Stimulated activated CD8-positive, alpha-beta memory T cell treated with anti-CD3 and anti-CD28 coated beads, Interleukin-7, amount 100 ng/mL, for 4 hours (primary cell): ENCODE data around the gene RNF11.

Experiments
- DNase-seq, 2 donors: peaks; one replicate each; pipeline ENCODE4 v3.0.0-alpha.2; 2020; ENCODE audit warnings: low read depth in 2 of 2

The RNF11 gene

DNA sequence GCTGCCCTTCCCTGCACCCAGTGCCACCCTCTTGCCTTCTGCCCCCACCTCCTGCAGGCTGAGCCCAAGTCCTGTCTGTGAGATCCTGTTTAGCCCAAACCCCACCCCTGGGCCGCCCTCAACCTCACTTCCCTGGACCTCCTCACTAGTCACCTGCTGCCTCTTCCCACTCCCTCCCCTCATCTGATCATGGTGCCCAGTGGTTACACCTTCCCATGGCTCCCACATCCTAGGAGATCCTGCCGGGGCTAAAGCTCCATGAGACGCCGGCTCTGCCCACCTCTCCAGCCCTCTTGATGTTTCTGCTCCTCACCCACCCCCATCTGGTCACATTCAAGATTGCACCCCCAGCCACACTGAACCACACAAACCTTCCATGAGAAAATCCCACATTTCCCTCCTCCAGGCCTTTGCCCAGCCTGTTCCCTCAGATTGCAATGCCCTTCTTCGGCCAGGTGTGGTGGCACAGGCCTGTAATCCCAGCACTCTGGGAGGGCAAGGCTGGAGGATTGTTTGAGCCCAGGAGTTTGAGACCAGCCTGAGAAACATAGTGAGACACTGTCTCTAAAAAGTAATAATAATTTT, 77.3 kb downstream of the RNF11 start:
- DNase-seq: no peak

DNA sequence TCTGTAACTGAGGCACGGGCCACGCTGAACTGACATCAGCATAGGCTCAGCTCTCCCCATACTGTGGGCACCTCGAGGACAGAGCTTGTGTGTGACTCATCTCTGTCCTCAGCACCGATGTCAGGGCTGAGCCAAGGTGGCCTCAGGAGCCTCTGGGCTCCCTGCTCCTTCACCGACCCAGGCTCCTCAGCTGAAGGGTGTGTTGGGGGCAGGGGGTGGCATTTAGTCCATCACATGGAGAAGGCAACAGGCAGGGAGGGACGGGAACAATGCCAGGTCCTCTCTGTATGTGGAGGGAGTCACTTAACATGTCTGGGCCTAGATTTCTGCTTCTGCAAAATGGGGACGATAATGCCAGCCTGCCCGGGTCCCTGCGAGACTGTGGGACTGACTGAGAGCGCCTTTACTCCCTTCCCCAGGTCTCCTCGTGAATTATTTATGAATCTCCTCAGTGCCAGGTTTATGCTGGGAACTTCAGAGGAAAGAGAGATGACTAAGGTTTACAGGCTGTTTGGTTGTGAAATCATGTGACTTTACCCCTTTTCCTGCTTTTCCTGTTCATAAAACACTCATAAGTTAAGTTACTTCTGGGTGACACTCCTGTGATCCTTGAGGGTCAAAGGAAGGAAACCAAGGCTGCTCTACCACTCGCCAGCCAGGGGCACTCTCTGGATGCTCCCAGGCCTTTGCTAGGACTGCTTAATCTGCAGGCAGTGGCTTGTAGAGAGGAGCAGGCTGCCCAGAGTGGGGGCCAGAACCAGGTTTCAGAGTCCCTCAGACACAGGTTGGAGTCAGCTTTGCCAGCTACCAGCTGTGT, 78.1 kb downstream of the RNF11 start:
- no peak for DNase-seq

DNA sequence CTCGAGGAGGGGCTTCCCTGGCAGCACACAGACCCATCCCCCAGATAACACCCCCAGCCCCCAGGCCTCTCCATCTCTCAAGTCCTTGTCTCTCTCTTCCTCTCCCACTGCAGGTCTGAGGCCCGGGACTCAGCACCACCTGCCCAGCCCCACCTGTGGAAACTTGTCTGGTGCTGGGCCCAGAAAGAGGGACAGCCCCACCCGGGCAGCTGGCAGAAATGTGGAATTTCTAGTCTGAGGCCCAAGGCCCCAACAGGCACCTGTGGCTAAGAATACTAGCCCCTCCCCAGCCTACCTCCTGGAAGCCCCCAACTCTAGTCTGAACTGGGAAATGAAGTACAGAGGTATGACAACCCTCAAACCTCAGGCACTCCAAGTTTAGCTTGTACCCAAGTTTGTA, 78.9 kb downstream of the RNF11 start:
- no peak for DNase-seq

DNA sequence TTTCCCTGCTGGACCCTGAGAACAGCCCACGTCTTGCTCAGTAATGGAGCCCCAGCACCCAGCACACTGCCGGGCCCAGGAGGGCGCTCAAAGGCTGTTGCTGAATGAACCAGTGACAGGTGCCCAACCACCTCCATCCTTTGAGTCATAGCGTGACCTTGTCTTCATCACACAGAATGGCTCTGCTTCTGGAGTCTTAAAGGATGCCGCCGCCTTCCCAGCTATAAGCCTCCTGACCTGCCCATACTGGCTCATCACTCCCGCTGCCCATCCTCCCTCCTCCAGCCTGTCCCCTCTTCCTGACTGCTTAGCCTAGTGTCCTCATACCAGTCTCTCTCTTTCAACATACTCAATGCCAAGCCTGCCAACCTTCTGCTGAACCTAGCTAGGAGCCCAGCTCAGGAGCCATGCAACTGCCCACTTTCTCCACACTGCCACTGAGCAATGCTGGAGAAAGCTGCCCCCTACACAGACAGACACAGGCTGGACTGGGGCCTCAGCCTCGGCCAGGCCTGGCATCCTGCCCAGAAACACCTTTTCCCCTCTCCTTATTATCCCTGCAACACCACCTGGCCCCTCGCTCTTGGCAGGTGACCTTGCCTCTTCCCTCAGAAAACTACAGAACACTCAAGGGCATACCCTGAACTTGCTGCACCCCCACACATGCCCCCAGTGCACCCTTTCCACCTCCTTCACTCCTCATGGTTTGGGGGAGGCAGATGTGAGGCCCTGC, 80.2 kb downstream of the RNF11 start:
- no peak for DNase-seq

DNA sequence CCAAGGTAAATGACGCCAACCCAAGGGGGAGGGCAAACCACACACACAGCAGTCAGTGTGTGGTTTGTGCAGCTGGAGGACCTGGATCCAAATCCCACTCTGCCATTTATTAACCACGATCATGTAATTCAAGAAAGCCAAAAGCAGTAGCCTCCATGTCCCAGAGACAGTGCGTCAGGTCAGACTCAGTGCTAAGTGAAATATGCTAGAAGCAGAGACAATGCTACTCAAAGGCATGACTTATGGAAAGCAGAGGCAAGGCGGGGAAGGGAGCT, 80.7 kb downstream of the RNF11 start:
- DNase-seq: no peak

DNA sequence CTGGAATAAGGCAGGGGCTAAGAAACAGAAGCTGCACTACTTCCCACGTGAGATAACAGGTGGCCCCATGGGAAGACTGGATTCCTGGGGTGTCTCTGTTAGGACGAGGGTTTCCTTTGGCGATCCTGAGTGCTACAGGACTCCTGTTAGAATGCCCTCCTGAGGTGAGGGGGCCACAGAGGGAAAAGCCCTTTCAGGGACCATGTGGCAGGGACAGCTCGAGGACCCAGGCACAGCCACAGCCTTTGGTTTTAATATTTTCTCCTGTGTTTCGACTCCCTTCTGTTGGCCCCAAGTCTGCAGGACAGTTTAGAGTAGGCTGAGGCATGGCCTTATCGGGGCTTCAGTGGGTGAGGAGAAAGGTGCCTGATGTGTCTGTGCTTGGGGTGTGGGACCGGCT, 81.7 kb downstream of the RNF11 start:
- no peak for DNase-seq

DNA sequence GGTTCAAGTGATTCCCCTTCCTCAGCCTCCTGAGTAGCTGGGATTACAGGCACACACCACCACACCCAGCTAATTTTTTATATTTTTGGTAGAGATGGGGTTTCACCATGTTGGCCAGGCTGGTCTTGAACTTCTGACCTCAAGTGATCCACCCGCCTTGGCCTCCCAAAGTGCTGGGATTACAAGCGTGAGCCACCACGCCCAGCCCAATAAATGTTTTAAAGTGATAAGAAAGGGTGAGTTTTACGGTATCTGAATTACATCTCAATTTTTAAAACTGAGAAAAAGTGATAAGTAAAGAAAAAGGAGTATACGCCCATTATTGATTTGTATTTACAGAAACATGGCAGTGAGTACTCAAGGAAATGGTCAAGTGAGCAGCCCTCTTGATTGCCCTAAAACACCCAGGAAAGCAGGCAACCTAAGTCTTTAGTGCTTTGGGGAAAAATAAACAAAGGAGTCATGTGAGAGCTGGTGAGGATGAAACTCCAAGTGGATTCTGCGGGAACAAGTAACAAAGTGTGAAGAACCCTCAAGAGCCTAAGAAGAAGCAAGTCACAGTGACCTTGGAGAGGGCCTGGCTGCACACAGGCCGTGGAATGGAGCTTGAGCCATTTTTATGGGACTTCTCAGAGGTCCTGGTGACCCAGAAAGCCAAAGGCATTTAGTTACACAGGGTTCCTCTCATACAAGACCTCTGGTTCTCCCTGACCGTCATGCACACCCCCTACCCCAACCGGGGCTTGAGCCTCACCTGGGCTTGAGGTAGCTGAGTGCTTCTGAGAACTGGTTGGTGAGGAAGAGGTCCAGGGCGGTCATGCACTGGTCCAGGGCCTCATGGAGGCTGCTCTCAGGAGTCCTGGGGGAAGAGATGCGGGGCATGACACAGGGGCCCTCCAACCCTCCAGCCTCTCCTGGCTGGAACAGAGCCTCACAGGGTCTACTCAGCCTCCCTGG, 85.2 kb downstream of the RNF11 start:
- DNase-seq: no peak

DNA sequence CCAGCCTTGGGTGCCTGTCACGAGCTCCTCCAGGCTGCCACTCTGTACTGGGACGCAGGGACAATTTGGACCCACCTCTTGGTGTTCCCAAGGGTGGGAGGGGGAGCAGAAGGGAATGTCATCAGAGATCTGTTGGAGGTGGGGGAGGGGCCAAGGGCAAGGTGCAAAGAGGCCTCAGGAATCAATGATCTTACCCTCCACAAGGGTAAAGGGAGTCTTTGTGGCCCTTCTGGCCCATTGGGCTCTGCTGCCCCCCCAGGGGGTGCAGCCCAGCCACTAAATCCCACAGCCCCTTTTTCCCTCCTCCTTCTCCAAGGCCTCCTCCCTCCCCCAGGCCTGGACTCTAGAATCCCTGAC, 85.8 kb downstream of the RNF11 start:
- no peak for DNase-seq

DNA sequence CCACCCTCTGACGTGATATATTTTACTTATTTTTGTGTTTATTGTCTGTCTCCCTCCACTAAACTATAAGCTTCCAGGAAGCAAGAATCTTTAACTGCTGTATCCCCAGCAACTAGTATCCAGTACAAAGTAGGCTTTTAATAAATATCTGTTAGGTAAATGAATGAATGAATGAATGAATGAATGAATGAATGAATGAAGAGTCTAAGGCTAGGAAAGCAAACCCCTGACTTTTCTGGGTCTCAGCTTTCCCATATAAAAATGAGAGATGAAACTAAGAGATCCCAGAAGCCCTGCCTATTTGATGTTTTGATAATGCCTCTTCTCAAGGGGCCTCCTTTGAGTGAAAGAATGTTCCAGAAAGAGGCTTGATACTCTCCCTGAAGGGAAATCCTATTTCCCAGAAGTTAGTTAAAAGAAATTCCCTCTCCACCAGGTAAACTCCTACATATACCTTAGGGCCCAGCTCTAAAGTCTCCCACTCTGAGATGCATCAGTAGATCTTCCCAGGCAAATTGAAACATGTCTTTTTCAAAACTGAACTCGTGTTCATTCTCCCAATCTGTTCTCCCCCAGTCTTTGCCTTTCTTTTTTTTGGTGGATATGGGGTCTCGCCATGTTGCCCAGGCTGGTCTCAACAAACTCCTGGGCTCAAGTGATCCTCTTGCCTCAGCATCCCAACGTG, 86.5 kb downstream of the RNF11 start:
- DNase-seq: no peak
